GM10266 (cell line): ENCODE results near the gene PGAM5.

ENCODE experiments used
- DNase-seq: peaks from one replicate; pipeline ENCODE4 v3.0.0; 2012; ENCODE audit errors: extremely low spot score
- TF ChIP-seq, protein P1 (sequence below): IDR thresholded peaks from 2 replicates; pipeline ENCODE4 v1.5.1; 2012; ENCODE audit warnings: mild to moderate bottlenecking, low read depth; ENCODE audit not compliant: control insufficient read depth, insufficient read depth; ENCODE audit errors: missing control alignments

PGAM5 gene

GRCh38 chr12:132674561-132674960, 36.1 kb upstream of the PGAM5 start:
- DNase-seq: no peak
- TF ChIP-seq, protein P1, sequence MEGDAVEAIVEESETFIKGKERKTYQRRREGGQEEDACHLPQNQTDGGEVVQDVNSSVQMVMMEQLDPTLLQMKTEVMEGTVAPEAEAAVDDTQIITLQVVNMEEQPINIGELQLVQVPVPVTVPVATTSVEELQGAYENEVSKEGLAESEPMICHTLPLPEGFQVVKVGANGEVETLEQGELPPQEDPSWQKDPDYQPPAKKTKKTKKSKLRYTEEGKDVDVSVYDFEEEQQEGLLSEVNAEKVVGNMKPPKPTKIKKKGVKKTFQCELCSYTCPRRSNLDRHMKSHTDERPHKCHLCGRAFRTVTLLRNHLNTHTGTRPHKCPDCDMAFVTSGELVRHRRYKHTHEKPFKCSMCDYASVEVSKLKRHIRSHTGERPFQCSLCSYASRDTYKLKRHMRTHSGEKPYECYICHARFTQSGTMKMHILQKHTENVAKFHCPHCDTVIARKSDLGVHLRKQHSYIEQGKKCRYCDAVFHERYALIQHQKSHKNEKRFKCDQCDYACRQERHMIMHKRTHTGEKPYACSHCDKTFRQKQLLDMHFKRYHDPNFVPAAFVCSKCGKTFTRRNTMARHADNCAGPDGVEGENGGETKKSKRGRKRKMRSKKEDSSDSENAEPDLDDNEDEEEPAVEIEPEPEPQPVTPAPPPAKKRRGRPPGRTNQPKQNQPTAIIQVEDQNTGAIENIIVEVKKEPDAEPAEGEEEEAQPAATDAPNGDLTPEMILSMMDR: no peak

DNA sequence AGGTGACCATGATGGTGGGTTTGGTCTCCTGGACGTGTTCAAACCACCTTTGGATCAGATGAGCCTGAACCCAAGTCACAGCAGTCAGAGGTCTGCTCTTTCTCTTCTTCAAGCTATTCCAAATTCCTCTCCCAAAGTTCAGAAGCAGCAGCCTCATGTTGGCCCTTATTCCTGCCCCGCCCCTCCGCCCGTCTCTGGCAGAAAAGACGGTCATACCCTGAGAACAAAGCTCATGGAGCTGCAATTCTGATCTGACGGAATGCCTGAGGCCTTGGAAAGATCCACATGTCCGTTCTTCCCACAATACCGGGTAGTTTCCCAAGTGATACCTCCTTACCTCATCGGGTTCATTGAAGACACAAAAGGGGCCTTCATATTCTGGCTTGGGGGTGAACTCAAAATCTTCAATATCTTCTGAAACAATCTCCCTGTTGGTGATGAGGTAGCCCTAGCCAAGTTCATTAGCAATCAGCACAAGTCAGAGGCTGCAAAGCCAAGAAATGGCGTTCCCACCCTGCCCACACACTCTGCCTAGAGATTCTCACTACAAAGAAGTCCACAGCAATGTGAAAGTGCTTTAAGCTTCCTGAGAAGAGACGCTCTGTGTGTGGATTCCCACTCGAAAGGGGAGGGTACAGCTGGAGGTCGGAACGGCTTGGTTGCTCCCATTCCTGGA, 34.7 kb upstream of the PGAM5 start:
- TF ChIP-seq, protein P1: no peak
- no peak for DNase-seq

DNA sequence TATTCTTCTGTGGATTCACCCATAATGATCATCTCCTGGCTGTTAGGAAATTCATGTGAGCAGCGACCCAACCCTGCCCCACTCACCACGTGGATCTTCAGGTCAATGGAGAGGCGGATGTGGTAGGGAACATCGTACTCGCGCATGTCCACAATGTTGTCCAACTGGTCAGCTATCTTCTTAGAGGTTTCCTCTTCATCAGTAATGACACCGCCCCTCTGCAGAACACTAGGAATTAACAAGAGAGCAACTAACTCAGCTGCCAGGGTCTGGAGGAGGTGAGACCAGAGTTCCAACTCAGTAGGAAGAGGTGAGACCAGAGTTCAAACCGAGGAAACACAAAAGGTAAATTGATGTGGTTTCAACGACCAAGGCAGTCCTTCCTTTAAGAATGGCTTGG, 33.1 kb upstream of the PGAM5 start:
- DNase-seq: no peak
- TF ChIP-seq, protein P1: no peak

- no peak for DNase-seq
- TF ChIP-seq, protein P1: no peak
Observed at GRCh38 chr12:132685400-132685799, 25.2 kb upstream of the PGAM5 start.

DNA sequence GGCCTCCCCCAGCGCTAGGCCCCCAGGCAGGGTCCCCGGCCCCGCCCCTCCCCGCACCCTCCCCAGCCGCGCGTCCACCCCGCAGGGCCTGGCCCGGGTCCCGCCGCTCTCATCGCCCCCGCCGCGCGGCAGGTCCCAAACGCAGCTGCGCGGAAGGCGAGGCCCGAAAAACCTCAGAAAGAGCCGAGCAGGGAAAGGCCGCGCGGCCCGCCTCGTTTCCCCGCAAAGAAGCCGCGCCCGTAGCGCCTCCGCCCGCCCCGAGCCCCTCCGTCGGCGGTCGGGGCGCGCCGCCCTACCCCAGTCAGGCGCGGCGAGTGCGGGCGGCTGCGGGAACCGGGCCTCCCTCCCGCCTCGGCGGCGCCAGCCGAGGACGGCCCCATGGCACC, 23.8 kb upstream of the PGAM5 start:
- no peak for DNase-seq
- TF ChIP-seq, protein P1: peak; percentile 10

- TF ChIP-seq, protein P1: no peak
- DNase-seq: peak; percentile 100
Observed at GRCh38 chr12:132687211-132688164, 23.2 kb upstream of the PGAM5 start, which contains the start of the genes POLE and PXMP2. Gene POLE, minus strand, starts transcription at chr12:132687342. Its CDS starts 27 bp downstream, at chr12:132687315. Gene PXMP2, plus strand, starts transcription at chr12:132687587. Its CDS starts 84 bp downstream, at chr12:132687671.
